Prostate gland (tissue), 2 donors: ENCODE results near the gene TSPAN18. TPM values are rescaled to one million over a fixed set of nuclear protein-coding genes. Genes with fewer than 3 reads are reported as not detected.

ENCODE experiments used
- DNase-seq: peaks from one replicate; pipeline ENCODE4 v3.0.0-alpha.2; 2019; ENCODE audit warnings: low spot score
- H3K27ac ChIP-seq, 2 donors: fragments of 200-600 bp; sonication (generic); 2 replicates each; pipeline ENCODE4 v1.5.1; 2017 to 2019
- H3K27me3 ChIP-seq: fragments of 200-600 bp; sonication (generic); replicated peaks from 2 replicates; pipeline ENCODE4 v1.5.1; 2019; ENCODE audit not compliant: insufficient read depth
- H3K36me3 ChIP-seq, 2 donors: fragments of 200-600 bp; sonication (generic); 1 replicate in 1 of 2; 2 replicates in 1 of 2; pipeline versions ENCODE4 v1.5.1 to v1.8.1; 2017 to 2019
- H3K4me1 ChIP-seq: fragments of 200-600 bp; sonication (generic); replicated peaks from 2 replicates; pipeline ENCODE4 v1.5.1; 2019
- H3K4me3 ChIP-seq, 2 donors: fragments of 200-600 bp; sonication (generic); 2 replicates each; pipeline ENCODE4 v1.5.1; 2017 to 2019
- H3K9me3 ChIP-seq: fragments of 200-600 bp; sonication (generic); 2 replicates; pipeline ENCODE4 v1.5.1; 2017
- CTCF ChIP-seq, 4 experiments: fragments of 200-600 bp in 2 of 4; fragments of 450-650 bp in 2 of 4; sonication (generic) in 2 of 4; IDR thresholded peaks; 1 replicate in 3 of 4; 2 replicates in 1 of 4; pipeline ENCODE4 v1.5.1; 2016 to 2019; ENCODE audit warnings: antibody characterized with exemption in 4 of 4, mild to moderate bottlenecking in 2 of 4, moderate library complexity in 2 of 4
- POLR2A ChIP-seq: fragments of 450-650 bp; IDR thresholded peaks from one replicate; pipeline ENCODE4 v1.6.1; 2016; ENCODE audit warnings: antibody characterized with exemption, mild to moderate bottlenecking
- POLR2AphosphoS5 ChIP-seq: sonication (generic); formaldehyde crosslinking; IDR thresholded peaks from one replicate; pipeline ENCODE4 v1.6.1; 2017; ENCODE audit warnings: antibody characterized with exemption
- WGBS: methylation state at CpG from one replicate; pipeline ENCODE4 v1.1.5; 2018; 5-methylcytosine and 5-hydroxymethylcytosine counted together
- intact Hi-C: fragments of 100-400 bp; cut with DNase I; formaldehyde crosslinking; loops from one replicate; pipeline ENCODE4 v1.14.2; 2022
- total RNA-seq, 2 donors: library from RNA; depleted of rRNA; stranded (reverse); fragments of >200 nt; gene quantifications; one replicate each; pipeline ENCODE4 v1.1.0, GENCODE V29; 2016

Gene TSPAN18
- total RNA-seq, 2 donors from 2014 or later = 4.1 to 6.6 TPM

- no peaks in the 10 kb centered on the region for H3K4me1 ChIP-seq
- H3K4me3 ChIP-seq = no peak overlapping the region
- intact Hi-C loops = no loop called here
- no peaks in the 10 kb centered on the region for H3K36me3 ChIP-seq
- no peak for DNase-seq
- no peaks in the 10 kb centered on the region for H3K27me3 ChIP-seq
- WGBS = 94% methylated on average over 4 of the region's 4 CpGs
- TF ChIP-seq POLR2AphosphoS5 = no peak
- no peak for TF ChIP-seq POLR2A
- no peak for TF ChIP-seq CTCF (IDR thresholded peaks at IDR 0.05)
- no peak overlapping the region for H3K27ac ChIP-seq
- no peaks in the 10 kb centered on the region for H3K9me3 ChIP-seq
Observed at GRCh38 chr11:44880953-44881352, 154.2 kb downstream of the TSPAN18 start.

- H3K9me3 ChIP-seq = no peaks in the 10 kb centered on the region
- H3K4me3 ChIP-seq = no peak overlapping the region
- no peaks in the 10 kb centered on the region for H3K36me3 ChIP-seq
- H3K4me1 ChIP-seq = no peaks in the 10 kb centered on the region
- no peak for DNase-seq
- intact Hi-C loops = no loop called here
- TF ChIP-seq CTCF (IDR thresholded peaks at IDR 0.05) = no peak
- no peak for TF ChIP-seq POLR2AphosphoS5
- TF ChIP-seq POLR2A = no peak
- no peaks in the 10 kb centered on the region for H3K27me3 ChIP-seq
- WGBS = 83% methylated on average over 6 of the region's 6 CpGs
- no peak overlapping the region for H3K27ac ChIP-seq
Observed at GRCh38 chr11:44883277-44883676, 156.5 kb downstream of the TSPAN18 start.

- intact Hi-C loops = no loop called here
- WGBS = 94% methylated on average over 6 of the region's 6 CpGs
- TF ChIP-seq POLR2AphosphoS5 (no peak), POLR2A (no peak), CTCF (IDR thresholded peaks at IDR 0.05) (no peak)
Observed at GRCh38 chr11:44884056-44884455, 157.3 kb downstream of the TSPAN18 start.

GRCh38 chr11:44885065-44885810 is 158.5 kb downstream of the TSPAN18 start:
- Histone ChIP-seq H3K4me3 (no peak overlapping the region), H3K27me3 (no peaks in the 10 kb centered on the region), H3K4me1 (no peaks in the 10 kb centered on the region), H3K36me3 (no peaks in the 10 kb centered on the region), H3K27ac (no peak overlapping the region), H3K9me3 (no peaks in the 10 kb centered on the region)
- 80% methylated on average over 12 of the region's 12 CpGs for WGBS
- intact Hi-C loops = no loop called here
- TF ChIP-seq CTCF (IDR thresholded peaks at IDR 0.05) (no peak), POLR2AphosphoS5 (no peak), POLR2A (no peak)
- no peak for DNase-seq

More at GRCh38 chr11:44884056-44884455, 157.3 kb downstream of the TSPAN18 start:
- Histone ChIP-seq H3K4me1 (no peaks in the 10 kb centered on the region), H3K36me3 (no peaks in the 10 kb centered on the region), H3K4me3 (no peak overlapping the region), H3K27me3 (no peaks in the 10 kb centered on the region), H3K9me3 (no peaks in the 10 kb centered on the region), H3K27ac (no peak overlapping the region)
- DNase-seq = no peak
